NCI-H82 treated with DMSO at 0.1 percent for 48 hours (cell line): Measurements from ENCODE around the gene PTPDC1.

Experiments used
- DNase-seq: peaks from one replicate; lab custom pipeline; 2025; ENCODE audit not compliant: unreplicated experiment; lab: John Stamatoyannopoulos, UW

PTPDC1 gene

GRCh38 chr9:94084314-94084713 lies at the start of gene PTPDC1:
TSS of gene PTPDC1 (plus strand) at chr9:94084464. CDS start at chr9:94084531, 67 bp downstream.
- no peak for DNase-seq

- no peak for DNase-seq
Measured at GRCh38 chr9:94034511-94034910, 49.8 kb upstream of the PTPDC1 start.

GRCh38 chr9:94039786-94040185 lies 44.5 kb upstream of the PTPDC1 start:
- no peak for DNase-seq

GRCh38 chr9:94042516-94043360 lies 41.5 kb upstream of the PTPDC1 start:
- DNase-seq = no peak

GRCh38 chr9:94054716-94055115 lies 29.5 kb upstream of the PTPDC1 start:
- no peak for DNase-seq

GRCh38 chr9:94056442-94056974 lies 27.8 kb upstream of the PTPDC1 start:
- DNase-seq = no peak

- no peak for DNase-seq
Measured at GRCh38 chr9:94057918-94058317, 26.3 kb upstream of the PTPDC1 start.

- DNase-seq = no peak
Measured at GRCh38 chr9:94061864-94062263, 22.4 kb upstream of the PTPDC1 start.

GRCh38 chr9:94065535-94065961 lies 18.7 kb upstream of the PTPDC1 start:
- DNase-seq = peak; percentile 69

GRCh38 chr9:94068257-94068656 lies 16.0 kb upstream of the PTPDC1 start:
- no peak for DNase-seq

- DNase-seq = no peak
Measured at GRCh38 chr9:94076557-94076956, 7.7 kb upstream of the PTPDC1 start.

GRCh38 chr9:94078086-94078485 lies 6.2 kb upstream of the PTPDC1 start:
- no peak for DNase-seq

GRCh38 chr9:94079236-94079635 lies 5.0 kb upstream of the PTPDC1 start:
- peak; percentile 99 for DNase-seq

- DNase-seq = no peak
Measured at GRCh38 chr9:94080249-94080648, 4.0 kb upstream of the PTPDC1 start.

- no peak for DNase-seq
Measured at GRCh38 chr9:94081435-94081834, 2.8 kb upstream of the PTPDC1 start.

- DNase-seq = no peak
Measured at GRCh38 chr9:94081864-94082463, 2.3 kb upstream of the PTPDC1 start.

GRCh38 chr9:94082553-94082952 lies 1.7 kb upstream of the PTPDC1 start:
- no peak for DNase-seq

GRCh38 chr9:94082956-94083355 lies 1.3 kb upstream of the PTPDC1 start:
- DNase-seq = no peak

- no peak for DNase-seq
Measured at GRCh38 chr9:94083384-94083783, 880 bp upstream of the PTPDC1 start.

- no peak for DNase-seq
Measured at GRCh38 chr9:94085062-94085639, 887 bp downstream of the PTPDC1 start.

- DNase-seq = no peak
Measured at GRCh38 chr9:94086486-94087345, 2.5 kb downstream of the PTPDC1 start.
